ENCODE data around the gene ADORA3. TPM values are rescaled to one million over a fixed set of nuclear protein-coding genes. Genes with fewer than 3 reads are reported as not detected.
A peak's percentile ranks its signal among the peaks of the same experiment; 100 is the strongest.
"Not testable (repeated sequence)": the region's sequence is repeated elsewhere in the genome, so short reads cannot be mapped to it uniquely, and the experiment has no call there.

ADORA3 gene
- total RNA-seq (ENCODE audit: insufficient read depth, low replicate concordance): 8.9 TPM

DNA sequence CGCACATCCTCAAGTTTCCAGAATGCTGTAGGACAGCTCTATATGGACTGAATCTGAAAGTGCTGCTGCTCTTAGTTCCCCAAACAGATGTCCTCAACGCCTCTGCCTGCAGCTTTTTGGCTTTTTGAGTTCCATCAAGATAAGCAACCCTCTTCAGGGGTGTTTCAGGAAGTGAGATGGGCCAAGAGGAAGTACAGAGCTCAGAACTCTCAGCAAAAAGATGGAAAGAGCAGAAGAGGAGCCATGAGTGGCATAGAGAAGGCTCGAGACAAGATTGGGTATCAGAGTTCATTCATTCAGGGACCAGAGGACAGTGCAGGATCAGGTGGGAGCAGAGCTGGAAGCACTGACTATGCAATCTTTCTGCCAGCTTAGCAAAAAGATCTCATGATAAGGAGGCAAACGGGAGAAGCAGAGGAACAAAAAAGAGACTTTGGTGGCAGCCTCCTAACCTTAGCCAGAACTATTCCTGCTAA, at the start of gene ADORA3, which contains the start of gene TMIGD3:
ADORA3 (minus strand) TSS at position 49 of the 476 bp plus-strand sequence. CDS start 279 bp downstream, outside the sequence.
TMIGD3 (minus strand) TSS at position 49 of the 476 bp plus-strand sequence. CDS start 279 bp downstream, outside the sequence.
- DNase-seq (ENCODE audit: low spot score): peak; percentile 51

DNA sequence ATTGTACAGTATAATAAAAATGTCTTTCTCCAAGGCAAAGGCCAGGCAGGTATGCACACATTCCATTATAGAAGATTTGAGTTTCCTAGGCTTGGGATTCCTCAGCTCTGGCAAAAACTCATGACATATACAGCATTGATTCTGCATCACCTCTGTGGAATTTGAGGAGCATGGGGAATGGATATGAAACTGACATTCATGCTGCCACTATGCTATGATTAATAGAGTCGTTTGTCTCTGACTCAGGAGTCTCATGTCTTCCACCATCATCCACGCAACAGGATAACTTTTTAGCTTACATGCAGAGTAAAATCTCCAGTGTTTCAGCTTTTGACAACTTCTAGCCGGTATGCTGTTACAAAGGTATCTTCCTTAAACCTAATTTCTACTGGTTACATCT, 49.8 kb upstream of the ADORA3 start:
- no peak for DNase-seq (ENCODE audit: low spot score)

DNA sequence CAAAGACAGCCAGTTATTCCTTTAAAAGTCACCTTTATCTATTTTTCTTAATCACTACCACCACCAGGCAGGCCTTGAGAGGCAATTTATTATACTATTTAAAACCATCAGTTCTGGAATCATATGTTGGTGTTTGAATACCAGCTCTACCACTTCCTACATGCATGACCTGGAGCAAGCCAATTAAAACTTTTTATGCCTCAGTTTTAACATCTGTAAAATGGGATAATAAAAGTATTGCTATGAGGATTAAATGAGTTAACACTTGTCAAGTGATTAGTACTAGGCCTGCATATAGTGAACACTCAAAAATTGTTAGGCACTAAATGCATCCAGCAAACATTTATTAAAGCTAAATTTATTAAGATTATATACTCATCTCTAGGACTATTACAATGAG, 49.2 kb upstream of the ADORA3 start:
- DNase-seq (ENCODE audit: low spot score): no peak

DNA sequence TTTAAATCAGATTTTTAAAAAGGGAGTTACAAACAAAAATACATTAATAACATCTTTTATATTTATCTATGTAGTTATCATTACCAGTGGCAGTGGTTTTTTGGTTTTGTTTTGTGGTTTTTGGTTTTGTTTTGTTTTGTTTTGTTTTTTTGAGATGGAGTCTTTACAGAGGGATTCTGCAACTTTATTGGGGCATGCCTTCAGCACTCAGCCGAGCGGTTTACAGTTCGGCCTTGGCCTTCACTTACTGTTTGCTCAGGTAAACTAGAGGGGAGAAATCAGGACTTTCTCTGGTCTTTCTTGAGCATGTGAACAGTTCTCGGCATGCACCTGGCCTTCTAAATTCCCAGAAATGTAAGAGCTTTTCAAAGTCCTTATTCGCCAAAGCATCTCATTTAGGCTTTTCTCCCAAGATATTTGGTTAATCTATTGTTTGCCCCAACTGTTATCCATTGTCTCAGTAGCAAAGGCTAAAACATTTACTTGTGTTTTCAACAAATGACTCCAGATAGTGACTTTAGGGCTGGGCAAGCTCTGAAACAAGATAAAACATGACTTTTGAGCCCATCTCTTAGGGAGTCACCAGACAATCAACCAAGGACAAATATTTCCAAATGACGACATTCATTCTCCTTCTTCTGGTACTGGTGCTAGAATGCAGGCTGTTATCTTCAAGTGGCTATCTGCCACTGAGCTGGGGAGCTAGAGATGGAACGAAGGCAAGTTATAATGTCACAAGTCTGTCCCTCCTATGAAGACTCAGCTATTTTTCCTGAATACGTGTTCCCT, 48.4 kb upstream of the ADORA3 start:
- no peak for DNase-seq (ENCODE audit: low spot score)

DNA sequence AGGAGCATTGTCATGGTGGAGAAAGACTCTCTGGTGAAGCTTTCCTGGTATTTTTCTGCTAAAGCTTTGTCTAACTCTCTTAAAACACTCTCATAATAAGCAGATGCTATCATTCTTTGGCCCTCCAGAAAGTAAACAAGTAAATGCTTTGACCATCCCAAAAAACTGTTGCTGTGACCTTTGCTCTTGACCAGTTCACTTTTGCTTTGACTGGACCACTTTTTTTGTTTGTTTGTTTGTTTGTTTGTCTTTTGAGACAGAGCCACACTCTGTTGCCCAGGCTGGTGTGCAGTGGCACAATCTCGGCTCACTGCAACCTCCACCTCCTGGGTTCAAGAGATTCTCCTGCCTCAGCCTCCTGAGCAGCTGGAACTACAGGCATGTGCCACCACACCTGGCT, 44.4 kb upstream of the ADORA3 start:
- not testable (repeated sequence) for DNase-seq (ENCODE audit: low spot score)

DNA sequence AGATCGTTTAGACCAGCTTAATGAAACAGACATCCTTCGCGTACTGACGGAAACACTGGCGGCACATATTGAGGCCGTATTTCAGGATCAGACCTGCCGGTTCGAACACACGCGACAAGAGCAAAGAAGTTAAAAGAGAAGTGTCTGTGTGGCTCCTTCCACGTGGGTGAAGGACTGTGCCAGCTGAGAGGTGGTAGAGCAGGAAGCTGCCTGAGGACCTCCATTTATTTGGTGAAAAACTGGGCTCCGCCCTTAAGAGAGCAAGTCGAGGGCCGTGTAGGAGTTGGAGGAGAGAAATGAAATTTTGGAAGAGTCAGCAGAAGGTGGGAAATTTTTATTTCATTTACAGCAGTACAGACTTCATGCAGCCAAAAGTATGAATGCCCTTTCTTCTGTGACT, 38.8 kb upstream of the ADORA3 start:
- DNase-seq (ENCODE audit: low spot score): no peak

DNA sequence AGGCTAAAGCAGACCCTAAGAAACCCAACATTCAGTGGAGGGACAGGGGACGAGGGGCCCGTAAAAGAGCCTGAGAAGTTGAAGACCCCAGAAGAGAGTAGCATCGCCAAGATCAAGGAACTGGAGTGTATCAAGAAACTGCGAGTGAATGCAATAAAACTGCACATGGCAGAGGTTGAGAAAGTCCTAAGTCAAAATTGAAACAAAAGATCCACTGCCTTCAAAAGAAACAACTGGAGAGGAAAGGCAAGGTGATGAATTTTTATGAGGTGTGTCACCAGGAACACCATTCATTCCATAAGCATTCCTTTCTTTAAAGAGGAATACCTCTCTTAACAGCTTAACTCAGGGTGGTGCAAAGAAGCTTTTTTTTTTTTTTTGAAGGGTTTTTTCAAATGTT, 38.3 kb upstream of the ADORA3 start:
- DNase-seq (ENCODE audit: low spot score): no peak

DNA sequence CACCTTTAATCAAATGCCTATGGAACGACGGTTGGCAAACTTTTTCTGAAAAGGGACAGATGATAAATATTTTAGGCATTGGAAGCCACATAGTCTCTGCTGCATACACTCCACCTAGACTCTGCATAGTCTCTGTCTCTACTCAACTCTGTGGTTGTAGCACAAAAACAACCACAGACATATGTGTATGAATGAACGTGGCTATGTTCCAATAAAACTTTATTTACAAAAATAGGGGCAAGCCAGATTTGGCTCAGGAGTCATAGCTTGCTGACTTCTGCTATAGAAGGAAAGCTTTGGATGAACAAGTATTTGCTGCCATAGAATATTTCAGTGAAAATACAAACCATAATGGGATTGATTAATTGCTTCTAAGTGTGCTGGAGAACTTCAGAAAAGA, 37.5 kb upstream of the ADORA3 start:
- DNase-seq (ENCODE audit: low spot score): no peak

DNA sequence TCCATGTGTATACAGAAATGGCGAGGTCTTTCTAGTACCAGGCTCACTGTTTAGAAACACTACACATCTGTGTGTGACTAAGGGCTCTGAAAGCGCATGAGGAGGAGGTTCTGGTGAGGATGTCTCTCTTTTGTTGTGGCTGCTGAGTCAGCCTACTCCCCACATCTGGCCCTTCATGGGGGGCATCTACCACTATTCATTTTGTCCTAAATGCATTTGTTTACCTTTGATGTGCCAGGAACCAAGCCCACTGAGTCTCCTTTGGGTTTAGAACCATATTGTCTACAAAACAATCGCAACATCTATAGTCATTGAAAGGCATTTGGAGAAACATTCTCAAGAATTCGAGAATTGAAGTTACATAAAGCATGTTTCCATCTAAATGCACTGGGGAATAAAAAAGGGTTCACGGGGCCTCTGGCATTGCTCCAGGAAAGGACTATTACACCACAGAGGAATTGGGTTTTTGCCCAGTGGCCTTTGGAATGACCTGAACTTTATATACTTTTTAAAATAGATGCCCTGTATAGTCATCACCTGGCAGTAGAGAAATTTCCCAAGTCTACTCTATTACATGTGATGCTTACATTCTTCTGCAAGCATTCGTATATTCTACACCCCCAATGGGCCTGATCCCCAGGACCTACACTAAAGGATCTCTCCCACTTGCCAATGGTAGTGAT, 35.1 kb upstream of the ADORA3 start:
- no peak for DNase-seq (ENCODE audit: low spot score)

DNA sequence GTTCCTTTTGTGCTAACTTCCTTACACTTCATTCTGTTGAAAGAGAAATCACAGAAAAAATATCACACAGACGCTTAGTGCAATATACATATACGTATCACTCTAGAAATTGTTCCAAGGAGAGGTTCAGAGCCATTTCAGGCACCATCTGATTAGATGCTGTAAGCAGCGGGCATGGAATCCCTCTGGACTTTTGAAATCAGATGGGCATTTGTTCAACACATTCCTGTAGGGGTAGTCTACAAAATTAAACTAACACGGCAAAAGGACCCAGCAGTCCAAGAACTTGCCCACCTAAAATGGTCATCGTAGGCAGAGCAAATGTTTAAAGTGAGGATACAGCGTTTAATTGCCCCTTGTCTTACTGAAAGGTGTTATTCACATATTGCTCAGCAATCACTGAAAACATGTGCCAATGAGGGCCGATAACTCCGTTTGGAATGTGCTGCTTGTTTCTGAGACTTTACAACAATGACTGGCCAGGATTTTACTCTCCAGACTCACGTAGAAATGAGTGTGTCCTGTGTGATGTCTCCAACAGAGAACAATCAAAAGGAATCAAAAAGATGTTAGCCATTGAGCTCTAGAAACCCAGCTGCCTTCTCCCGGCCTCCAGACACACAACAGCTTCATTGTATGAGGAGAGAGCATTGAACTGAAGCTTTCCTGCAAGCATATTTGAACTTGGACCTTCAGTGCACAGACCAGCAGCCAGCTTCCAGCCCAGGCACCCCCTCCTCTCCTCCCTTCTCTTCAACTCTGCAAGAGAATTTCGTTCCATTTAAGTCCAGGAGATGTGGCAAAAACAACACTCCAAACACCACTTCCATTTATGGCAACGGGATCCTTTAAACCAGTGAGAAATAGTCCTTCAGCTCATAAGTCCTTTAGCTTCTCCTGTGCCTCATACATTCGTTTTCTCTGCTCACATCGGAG, 32.1 kb upstream of the ADORA3 start:
- peak; percentile 75 for DNase-seq (ENCODE audit: low spot score)

DNA sequence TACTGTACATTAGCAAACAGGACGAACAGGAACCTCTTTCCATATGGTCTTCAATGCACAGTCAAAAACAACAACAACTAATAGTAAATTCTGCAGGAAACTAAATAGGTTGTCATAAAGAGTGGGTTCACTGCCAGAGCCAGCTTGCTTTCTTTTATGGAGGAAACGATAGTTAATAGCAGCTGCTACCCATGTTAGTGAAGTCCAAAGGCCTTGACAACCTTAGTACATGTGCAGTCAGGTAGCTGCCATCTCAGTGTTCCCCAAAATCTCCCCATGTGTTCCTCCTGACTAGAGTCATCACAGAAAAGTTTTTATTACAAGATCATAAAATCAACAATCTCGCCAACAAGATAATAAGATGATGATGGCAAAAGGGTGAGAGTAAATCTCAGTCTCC, 16.6 kb upstream of the ADORA3 start:
- no peak for DNase-seq (ENCODE audit: low spot score)

DNA sequence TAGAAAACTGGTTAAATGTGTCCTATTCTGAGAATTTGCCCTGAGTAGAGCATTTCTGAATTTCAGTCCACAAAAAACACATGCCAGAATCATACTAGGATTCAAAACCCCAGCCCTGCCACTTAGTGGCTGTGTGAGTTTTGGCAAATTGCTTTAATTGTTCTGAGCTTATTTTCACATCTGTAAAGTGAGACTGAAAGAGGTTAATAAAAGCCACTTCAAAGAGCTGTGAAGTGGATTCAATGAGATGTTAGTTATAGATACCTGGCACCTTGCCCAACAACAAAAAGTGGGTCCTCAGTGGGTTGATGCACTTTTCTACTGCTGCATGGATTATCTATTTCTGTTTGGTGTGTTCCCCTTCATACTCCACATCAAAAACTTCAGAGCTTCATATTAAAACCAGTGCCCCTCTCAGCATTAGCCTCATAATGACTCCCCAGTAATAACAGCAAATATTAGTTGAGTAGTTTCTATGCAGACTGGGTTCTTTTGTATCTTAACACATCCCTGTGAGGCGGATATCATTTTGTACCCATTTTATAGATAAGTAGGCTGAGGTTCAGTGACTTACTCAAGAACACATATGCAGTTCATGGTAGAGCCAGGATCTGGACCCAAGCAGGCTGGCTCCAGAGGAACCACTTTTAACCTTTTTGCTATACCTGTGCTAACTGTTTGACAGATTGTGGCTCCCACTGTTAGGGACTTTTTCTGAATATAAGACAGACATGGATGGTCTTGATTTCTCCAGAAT, 14.2 kb upstream of the ADORA3 start:
- no peak for DNase-seq (ENCODE audit: low spot score)

DNA sequence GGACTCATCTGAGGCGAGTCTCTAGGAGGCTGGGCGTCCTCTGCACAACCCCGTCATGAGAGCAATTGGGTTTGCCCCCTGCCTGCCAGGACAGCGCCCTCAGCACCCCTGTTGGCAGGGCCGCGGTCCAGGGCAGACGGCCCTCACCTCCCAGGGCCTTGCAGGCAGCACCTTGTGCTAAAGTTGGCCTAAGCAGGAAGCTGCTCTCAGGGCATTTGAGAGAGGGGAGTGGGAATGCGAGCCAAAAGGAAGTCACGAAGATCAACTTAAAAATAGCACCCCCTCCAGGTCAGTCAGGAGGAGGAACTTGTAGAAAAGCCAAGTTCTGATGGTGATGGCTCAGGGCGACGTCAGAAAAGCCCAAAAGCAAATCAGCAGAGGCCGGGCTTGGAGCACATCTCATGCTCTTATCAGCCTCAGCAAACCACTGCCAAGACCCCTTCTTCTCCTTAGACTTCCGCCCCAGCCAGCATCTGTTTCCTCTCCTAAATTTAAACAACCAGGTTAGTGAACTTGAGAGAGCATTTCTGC, 12.6 kb upstream of the ADORA3 start:
- peak; percentile 67 for DNase-seq (ENCODE audit: low spot score)

DNA sequence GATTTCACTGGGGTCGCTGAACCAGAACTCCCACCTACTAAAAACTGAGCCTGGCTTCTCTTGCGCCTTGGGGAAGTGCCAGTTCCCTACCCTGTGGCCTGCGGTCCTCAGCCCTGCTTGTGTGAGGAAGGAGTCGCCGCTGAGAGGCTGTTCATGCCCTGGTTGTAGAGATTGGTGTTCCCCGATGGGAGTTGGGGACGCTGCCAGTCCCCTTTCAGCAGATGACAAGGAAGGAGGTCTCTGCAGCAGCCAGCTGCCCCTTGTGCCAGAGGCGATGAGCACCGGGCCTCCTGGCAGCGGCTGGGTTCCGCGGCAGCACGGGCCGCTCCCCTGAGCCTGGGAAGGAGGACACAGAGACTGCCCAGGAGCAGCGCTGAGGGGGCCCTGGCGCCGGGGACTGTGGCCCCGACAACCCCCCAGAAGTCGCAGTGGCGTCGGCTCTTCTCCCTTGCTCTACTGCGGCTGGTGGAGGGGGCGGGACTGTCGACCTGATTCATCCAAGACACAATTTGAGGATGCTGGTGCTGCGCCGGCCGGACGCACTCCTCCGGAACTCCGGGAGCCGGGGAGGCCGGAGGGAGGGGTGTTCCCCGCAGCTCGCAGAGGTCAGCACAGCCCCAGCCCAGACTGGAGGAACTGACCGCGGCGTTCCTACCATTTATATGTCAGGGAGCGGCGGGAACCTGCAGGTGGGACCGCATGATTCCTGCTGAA, 12.0 kb upstream of the ADORA3 start:
- peak; percentile 35 for DNase-seq (ENCODE audit: low spot score)

DNA sequence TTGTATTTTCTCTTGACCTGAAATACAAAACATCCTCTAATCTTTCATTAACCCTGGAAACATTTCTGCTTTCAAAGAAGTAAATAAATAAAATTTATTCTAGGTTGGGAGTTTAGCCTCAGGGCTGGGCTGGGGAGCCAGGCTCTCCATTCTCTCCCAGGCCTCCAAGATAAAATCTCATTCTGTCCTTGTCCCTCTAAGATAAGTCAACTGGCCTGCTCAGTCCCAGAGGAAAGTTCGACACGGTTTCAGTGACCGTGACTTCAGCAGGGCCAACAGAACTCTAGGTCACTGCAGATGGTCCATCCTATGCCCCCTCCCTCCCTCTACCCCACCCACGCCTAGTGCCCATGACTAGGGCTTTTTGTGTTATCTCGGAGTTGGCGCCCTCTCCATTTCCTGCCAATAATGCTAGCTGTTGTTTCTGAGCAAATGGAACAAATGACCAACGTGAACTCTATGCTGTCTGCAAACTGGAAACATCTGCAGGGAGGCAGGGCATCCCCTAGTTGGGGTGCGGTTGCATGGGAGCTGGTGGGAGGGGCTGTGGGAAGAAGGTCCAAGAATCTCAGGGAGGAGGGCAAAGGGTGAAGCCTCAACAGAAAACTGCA, 10.1 kb upstream of the ADORA3 start:
- DNase-seq (ENCODE audit: low spot score): no peak

DNA sequence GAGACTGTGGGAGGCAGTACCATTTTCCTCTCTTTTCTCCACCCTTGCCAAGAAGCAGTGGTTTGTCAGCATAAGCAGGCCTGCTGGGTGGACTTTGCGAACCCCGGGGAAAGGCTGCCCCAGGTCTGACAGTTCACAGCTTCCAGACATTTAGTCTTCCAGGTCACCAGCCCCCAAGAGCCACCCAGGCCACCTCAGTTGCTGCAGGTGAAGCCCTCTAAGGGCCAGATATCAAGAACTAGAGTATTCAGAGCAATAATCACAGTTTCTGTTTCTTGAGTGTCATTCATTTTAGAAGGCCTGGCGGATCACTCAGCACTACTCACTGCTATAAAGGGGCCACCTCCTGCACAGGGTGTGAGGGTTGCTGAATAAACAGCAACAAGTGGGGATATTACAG, 9.5 kb upstream of the ADORA3 start:
- DNase-seq (ENCODE audit: low spot score): no peak

DNA sequence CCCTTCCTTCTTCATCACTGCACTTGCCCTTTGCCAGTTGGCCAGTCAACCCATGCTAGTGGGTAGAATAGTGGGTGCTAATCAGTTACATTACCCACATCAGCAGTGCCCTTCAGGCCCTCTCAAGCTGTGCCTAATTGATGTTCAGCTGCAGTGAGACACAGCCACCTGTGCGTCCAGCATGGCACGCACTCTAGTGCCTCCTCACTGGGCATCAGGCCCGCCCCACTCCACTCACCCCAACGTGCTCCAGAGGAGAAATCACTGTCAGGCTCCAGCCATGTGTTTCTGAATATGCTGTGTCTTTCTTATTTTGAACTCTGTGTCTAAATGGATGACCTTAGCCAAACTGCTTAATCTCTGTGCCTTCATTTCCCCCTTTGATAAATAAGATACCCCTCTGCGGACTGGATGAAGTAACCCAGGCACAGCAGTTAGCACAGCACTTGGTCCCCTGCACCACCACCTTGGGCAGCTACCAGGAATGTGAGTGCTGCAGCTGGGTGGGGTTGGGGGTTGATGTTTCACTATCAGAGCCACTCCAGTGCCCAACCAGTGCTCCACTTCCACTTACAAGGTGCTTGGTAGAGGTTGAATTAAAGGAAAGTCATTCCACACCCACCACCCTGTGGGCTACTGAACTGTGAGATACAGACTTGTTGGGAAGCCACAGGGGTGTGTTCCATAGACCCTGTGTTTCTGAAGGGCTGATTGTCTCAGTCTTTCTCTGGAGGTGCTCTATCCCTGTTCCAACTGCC, 8.9 kb upstream of the ADORA3 start:
- DNase-seq (ENCODE audit: low spot score): no peak

DNA sequence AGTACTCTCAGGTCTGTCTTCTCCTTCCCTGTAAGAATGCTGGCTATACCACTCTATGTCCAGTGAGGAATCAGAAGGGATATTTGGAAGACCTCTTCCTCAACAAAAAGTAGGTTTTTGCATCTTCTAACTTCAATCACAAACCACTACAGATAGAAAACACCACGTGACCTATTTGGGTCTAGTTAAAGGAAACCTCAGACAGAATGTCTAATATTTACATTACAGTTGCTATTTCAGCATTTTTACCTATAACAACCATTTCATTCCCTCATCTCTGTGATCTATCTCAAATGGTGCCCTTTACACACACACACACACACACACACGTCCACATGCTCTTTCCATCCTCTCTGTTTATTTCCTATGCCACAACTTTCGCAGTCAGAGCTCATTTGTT, 7.9 kb upstream of the ADORA3 start:
- no peak for DNase-seq (ENCODE audit: low spot score)

DNA sequence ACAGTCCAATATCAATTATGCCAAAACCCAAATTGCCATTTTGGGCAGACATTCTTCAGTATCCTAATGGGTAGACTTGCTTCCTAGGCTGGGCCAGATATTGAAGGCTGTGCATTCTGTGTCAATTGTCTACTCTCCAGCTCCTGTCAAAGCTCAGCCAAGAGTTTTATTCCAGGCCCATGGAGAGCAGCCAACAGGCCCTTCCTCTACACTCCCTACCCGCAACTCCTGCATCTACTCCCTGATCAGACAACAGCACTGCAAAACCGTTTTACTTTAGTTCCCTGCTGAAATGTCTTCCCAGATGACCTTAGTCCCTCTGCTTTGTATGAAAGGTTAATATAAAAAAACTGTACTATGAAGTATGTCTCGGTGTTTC, 6.6 kb upstream of the ADORA3 start:
- peak; percentile 40 for DNase-seq (ENCODE audit: low spot score)

Measured in umbilical cord (tissue), 2 donors.